Glutamatergic neuron (in vitro differentiated cells): ENCODE data around the gene ARL9. TPM values are rescaled to one million over a fixed set of nuclear protein-coding genes. Genes with fewer than 3 reads are reported as not detected.
"Not testable (repeated sequence)": the region's sequence is repeated elsewhere in the genome, so short reads cannot be mapped to it uniquely, and the experiment has no call there.

ENCODE experiments used
- DNase-seq: peaks from one replicate; pipeline ENCODE4 v3.0.0; 2022
- H3K27ac Mint-ChIP-seq: one replicate; pipeline ENCODE4 v1.8.0; 2020; ENCODE audit warnings: mild to moderate bottlenecking, mixed read lengths, inconsistent platforms; ENCODE audit not compliant: unreplicated experiment
- H3K27me3 Mint-ChIP-seq: one replicate; pipeline ENCODE4 v1.8.0; 2020; ENCODE audit warnings: mild to moderate bottlenecking, moderate library complexity, mixed read lengths, inconsistent platforms; ENCODE audit not compliant: unreplicated experiment
- H3K36me3 Mint-ChIP-seq: one replicate; pipeline ENCODE4 v1.8.0; 2020; ENCODE audit warnings: mild to moderate bottlenecking, mixed read lengths, inconsistent platforms; ENCODE audit not compliant: unreplicated experiment
- H3K4me1 Mint-ChIP-seq: one replicate; pipeline ENCODE4 v1.8.0; 2020; ENCODE audit warnings: mild to moderate bottlenecking, low read depth, mixed read lengths, inconsistent platforms; ENCODE audit not compliant: unreplicated experiment
- H3K4me3 Mint-ChIP-seq: one replicate; pipeline ENCODE4 v1.8.0; 2020; ENCODE audit warnings: mild to moderate bottlenecking, mixed read lengths, inconsistent platforms; ENCODE audit not compliant: unreplicated experiment
- H3K9me3 Mint-ChIP-seq: one replicate; pipeline ENCODE4 v1.8.0; 2020; ENCODE audit warnings: mild to moderate bottlenecking, moderate library complexity, mixed read lengths, inconsistent platforms; ENCODE audit not compliant: unreplicated experiment
- CTCF ChIP-seq: fragments of 200-600 bp; sonication (generic); IDR thresholded peaks from one replicate; pipeline ENCODE4 v1.5.0; 2021; ENCODE audit not compliant: partially characterized antibody, unreplicated experiment
- total RNA-seq: library from RNA; stranded (reverse); fragmentation: NEBNext Ultra II Directional; extraction: Animal tissue kit (Norgen Biotek cat#: 25700); gene quantifications from one replicate; pipeline ENCODE4 v1.2.1, GENCODE V29; 2021; ENCODE audit not compliant: unreplicated experiment

ARL9 gene
- total RNA-seq, 1 donor from 2014 or later, result 0.83 TPM

- no peaks in the 10 kb centered on the region for H3K36me3 Mint-ChIP-seq
- H3K9me3 Mint-ChIP-seq, result peaks cover 4% of the 10 kb centered on the region
- peaks cover 6% of the 10 kb centered on the region for H3K27me3 Mint-ChIP-seq
- H3K4me1 Mint-ChIP-seq, result peaks cover 18% of the 10 kb centered on the region
- TF ChIP-seq CTCF, result no peak
- H3K27ac Mint-ChIP-seq, result no peak overlapping the region
- H3K4me3 Mint-ChIP-seq, result peak overlapping the region; percentile 14
- no peak for DNase-seq
These were observed 41.0 kb upstream of the ARL9 start for GRCh38 chr4:56464581-56464980.

DNA sequence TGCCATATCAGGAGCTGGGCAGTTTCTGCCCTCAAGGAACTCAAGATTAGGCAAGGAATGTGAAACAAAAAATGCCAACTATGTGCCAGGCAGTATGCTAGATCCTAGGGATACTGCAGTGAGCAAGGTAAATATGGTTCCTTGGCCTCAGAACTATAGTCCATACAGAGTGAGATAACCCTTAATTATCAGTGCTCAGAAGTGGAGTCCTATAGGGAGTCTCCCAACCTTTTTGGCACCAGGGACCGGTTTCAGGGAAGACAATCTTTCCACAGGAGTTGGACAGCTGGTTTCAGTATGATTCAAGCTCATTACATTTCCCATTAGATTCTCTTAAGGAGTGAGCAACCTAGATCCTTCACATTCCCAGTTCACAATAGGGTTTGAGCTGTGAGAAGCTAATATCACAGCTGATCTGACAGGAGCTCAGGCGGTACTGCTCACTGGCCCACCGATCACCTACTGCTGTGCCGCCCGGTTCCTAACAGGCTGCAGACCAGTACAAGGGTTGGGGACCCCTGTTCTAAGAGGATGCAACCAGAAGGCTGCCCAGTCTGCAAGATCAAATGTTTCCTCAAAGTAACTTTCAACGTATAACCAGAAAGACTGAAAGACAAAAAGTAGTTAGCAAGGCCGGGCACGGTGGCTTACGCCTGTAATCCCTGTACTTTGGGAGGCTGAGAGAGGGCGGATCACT is 39.8 kb upstream of the ARL9 start:
- Mint-ChIP-seq H3K4me1 (peaks cover 15% of the 10 kb centered on the region), H3K4me3 (peak overlapping the region; percentile 94), H3K27me3 (peaks cover 6% of the 10 kb centered on the region), H3K9me3 (peaks cover 4% of the 10 kb centered on the region), H3K27ac (peak overlapping the region; percentile 43), H3K36me3 (no peaks in the 10 kb centered on the region)
- TF ChIP-seq CTCF, result no peak
- DNase-seq, result no peak

- Mint-ChIP-seq H3K27ac (peak overlapping the region; percentile 98), H3K4me3 (peak overlapping the region; percentile 94), H3K4me1 (peaks cover 15% of the 10 kb centered on the region)
- not testable (repeated sequence) for H3K36me3 Mint-ChIP-seq, DNase-seq, H3K27me3 Mint-ChIP-seq, H3K9me3 Mint-ChIP-seq
These were observed 39.3 kb upstream of the ARL9 start for GRCh38 chr4:56466296-56466761.

DNA sequence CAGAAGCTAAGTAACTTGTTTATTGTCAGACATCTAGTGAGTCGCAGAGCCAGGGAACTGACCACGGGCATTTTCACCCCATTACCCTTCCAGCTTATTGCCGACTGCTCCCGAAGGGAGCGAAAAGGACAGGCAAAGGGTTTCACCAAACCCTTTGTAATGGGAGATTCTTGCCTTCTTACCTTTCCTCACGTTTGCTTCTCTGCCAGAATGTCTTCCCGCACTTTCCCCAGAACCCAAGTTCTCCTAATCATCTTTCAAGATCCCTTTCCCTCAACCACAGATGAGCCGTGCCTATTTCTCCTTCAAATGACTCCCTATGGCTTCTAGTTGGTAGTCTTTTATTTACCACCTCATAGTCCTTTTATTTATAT is 38.7 kb upstream of the ARL9 start:
- Mint-ChIP-seq H3K4me3 (peak overlapping the region; percentile 94), H3K27me3 (peaks cover 6% of the 10 kb centered on the region), H3K36me3 (no peaks in the 10 kb centered on the region), H3K4me1 (peaks cover 15% of the 10 kb centered on the region), H3K9me3 (peaks cover 4% of the 10 kb centered on the region), H3K27ac (peak overlapping the region; percentile 98)
- no peak for DNase-seq
- no peak for TF ChIP-seq CTCF

- no peaks in the 10 kb centered on the region for H3K36me3 Mint-ChIP-seq
- TF ChIP-seq CTCF, result no peak
- peak; percentile 90 for DNase-seq
- peaks cover 6% of the 10 kb centered on the region for H3K27me3 Mint-ChIP-seq
- H3K9me3 Mint-ChIP-seq, result peaks cover 4% of the 10 kb centered on the region
- peak within 1 kb of the TSS; percentile 94 for H3K4me3 Mint-ChIP-seq
- peak within 1 kb of the TSS; percentile 98 for H3K27ac Mint-ChIP-seq
- peaks cover 15% of the 10 kb centered on the region for H3K4me1 Mint-ChIP-seq
These were observed 38.1 kb upstream of the ARL9 start, which contains the start of gene SRP72 for GRCh38 chr4:56467284-56468096. Gene SRP72, plus strand, starts transcription at chr4:56467617. Its CDS starts 19 bp downstream, at chr4:56467636.
